Measurements from ENCODE around the gene ZNF236. TPM values are rescaled to one million over a fixed set of nuclear protein-coding genes. Genes with fewer than 3 reads are reported as not detected.

Gene ZNF236
- total and polyA plus RNA-seq, 10 of the 15 experiments (the other 5 are each of a cell fraction or from before 2014, with no cell fraction given) = 1.0 to 14.4 (median 5.9) TPM

DNA sequence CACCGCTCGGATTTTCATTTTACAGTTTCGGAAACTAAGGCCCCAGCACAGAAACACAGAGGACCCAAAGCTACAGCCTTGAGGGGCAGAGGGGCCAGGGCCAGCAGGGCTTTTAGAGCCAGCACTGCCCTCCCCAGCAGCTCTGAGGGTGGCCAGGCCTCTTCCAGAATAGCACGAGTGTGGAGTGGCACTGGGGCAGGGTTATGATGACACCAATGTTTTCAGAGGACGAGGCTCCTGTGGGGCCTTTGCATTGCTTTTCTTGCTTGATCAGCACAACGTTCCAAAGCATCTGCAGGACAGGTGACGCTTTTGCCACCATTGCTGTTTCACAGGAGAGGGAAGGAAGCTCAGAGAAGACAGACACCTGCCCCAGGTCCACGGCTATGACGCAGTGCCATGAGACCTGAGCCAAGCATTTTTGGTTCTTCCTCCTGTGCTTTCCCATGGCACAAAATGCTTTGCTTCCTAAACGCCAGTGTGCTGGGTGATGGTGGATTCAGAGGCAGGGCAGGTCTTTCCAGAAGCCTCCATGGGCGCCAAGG is 183.4 kb downstream of the ZNF236 start (continued):
- TF ChIP-seq, protein P1, sequence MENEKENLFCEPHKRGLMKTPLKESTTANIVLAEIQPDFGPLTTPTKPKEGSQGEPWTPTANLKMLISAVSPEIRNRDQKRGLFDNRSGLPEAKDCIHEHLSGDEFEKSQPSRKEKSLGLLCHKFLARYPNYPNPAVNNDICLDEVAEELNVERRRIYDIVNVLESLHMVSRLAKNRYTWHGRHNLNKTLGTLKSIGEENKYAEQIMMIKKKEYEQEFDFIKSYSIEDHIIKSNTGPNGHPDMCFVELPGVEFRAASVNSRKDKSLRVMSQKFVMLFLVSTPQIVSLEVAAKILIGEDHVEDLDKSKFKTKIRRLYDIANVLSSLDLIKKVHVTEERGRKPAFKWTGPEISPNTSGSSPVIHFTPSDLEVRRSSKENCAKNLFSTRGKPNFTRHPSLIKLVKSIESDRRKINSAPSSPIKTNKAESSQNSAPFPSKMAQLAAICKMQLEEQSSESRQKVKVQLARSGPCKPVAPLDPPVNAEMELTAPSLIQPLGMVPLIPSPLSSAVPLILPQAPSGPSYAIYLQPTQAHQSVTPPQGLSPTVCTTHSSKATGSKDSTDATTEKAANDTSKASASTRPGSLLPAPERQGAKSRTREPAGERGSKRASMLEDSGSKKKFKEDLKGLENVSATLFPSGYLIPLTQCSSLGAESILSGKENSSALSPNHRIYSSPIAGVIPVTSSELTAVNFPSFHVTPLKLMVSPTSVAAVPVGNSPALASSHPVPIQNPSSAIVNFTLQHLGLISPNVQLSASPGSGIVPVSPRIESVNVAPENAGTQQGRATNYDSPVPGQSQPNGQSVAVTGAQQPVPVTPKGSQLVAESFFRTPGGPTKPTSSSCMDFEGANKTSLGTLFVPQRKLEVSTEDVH (IDR thresholded peaks at IDR 0.05; ENCODE audit: low read depth, partially characterized antibody) = no peak

DNA sequence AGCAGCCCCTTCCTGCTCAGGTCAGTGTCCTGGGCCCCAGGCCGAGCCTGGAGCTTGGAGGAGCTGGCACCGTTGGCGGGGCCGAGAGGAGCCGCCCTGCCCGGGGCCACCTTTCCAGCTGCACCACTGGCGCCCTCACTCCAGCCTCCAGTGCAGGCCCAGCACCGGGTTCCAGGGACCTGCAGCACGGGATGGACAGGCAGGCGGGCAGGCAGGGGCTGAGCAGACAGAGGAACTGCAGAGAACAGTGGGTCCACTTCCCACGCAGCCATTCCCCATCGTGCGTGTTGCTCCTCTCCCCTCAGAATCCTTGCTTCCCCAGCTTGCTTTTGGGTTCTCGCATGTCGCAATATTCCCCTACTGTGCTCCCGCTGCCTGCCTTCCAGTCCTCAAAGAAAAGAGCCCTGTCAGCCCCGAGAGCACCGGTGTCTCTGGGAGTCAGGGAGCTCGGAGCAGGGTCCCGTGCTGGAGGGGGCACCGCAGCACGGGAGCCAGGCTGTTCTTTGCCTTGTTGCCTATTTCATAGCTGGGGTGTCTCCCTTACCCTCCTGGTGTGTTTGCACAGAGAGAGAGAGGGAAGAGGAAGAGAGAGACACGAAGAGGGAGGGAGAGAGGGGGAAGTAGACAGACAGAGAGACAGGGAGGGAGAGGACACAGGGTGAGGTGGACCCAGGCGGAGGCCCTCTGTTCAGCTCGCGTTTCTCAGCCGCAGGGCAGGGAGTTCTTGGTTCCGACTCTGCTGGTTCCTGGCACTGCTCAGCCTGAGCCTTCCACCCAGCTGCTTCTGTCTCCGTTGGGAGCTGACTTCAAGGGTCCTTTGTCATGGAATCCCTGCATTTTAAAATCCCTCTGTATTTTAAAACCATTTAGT is 184.2 kb downstream of the ZNF236 start:
- RAD21 ChIA-PET (ENCODE audit: unreplicated experiment) = interaction anchor here (7.6 kb wide), 1 partner anchor 205 kb away, joined by 126 read pairs; no protein-coding TSS in a partner anchor
- FAIRE-seq = no peak
- Histone ChIP-seq H4K20me1 (ENCODE audit: control insufficient read depth, insufficient read depth) (no peaks in the 10 kb centered on the region), H3K4me3 (no peak overlapping the region), H3K4me2 (ENCODE audit: control insufficient read depth, insufficient read depth) (no peak overlapping the region), H2AFZ (ENCODE audit: control insufficient read depth, low read depth, low read length) (no peak overlapping the region), H3K9ac (ENCODE audit: control insufficient read depth, insufficient read depth, low read length) (no peak overlapping the region), H3K36me3 (ENCODE audit: control insufficient read depth in 2 of 2, insufficient read depth in 2 of 2, low read length in 1 of 2) (peaks cover 0 to 2% of the 10 kb centered on the region in 2 experiments; a peak in 2 of 4 replicates), H3K79me2 (ENCODE audit: control insufficient read depth, insufficient read depth, low read length) (no peaks in the 10 kb centered on the region), H3K4me1 (ENCODE audit: control insufficient read depth, insufficient read depth, low read length) (no peaks in the 10 kb centered on the region), H3K27ac (ENCODE audit: control insufficient read depth, insufficient read depth) (no peak overlapping the region), H3K9me3 (replicated peaks; ENCODE audit: control insufficient read depth, insufficient read depth, low read length) (no peaks in the 10 kb centered on the region), H3K27me3 (replicated peaks in 1 of 2; ENCODE audit: control insufficient read depth in 2 of 2, insufficient read depth in 2 of 2, low read length in 1 of 2) (no peaks in the 10 kb centered on the region)
- intact Hi-C loops (cut with micrococcal nuclease; ENCODE audit: unreplicated experiment) = no loop called here
- BruUV-seq (replicated peaks) = no TSS peak
- CTCF ChIA-PET = interaction anchor here (1.0 to 1.7 kb wide), 5 partner anchors 10 to 207 kb away, joined by 3 to 6 read pairs (median 4); no protein-coding TSS in a partner anchor
- WGBS (ENCODE audit: insufficient coverage, insufficient replicate concordance, low lambda C conversion rate, missing lambda C conversion rate) = 89% methylated on average over 26 of the region's 29 CpGs
- POLR2A ChIA-PET = no interaction called here
- SMC1A ChIA-PET (ENCODE audit: uncharacterized antibody, unreplicated experiment) = interaction anchor here (0.7 kb wide), 1 partner anchor 205 kb away, joined by 3 read pairs; no protein-coding TSS in a partner anchor
- in situ Hi-C loops (cut with MboI) = loop anchor here (10.0 kb wide), 1 partner anchor 648 kb away; no protein-coding TSS in a partner anchor
- no peak for ATAC-seq
- no peak for DNase-seq (ENCODE audit: low read depth, low spot score)
- TF ChIP-seq, protein P2, sequence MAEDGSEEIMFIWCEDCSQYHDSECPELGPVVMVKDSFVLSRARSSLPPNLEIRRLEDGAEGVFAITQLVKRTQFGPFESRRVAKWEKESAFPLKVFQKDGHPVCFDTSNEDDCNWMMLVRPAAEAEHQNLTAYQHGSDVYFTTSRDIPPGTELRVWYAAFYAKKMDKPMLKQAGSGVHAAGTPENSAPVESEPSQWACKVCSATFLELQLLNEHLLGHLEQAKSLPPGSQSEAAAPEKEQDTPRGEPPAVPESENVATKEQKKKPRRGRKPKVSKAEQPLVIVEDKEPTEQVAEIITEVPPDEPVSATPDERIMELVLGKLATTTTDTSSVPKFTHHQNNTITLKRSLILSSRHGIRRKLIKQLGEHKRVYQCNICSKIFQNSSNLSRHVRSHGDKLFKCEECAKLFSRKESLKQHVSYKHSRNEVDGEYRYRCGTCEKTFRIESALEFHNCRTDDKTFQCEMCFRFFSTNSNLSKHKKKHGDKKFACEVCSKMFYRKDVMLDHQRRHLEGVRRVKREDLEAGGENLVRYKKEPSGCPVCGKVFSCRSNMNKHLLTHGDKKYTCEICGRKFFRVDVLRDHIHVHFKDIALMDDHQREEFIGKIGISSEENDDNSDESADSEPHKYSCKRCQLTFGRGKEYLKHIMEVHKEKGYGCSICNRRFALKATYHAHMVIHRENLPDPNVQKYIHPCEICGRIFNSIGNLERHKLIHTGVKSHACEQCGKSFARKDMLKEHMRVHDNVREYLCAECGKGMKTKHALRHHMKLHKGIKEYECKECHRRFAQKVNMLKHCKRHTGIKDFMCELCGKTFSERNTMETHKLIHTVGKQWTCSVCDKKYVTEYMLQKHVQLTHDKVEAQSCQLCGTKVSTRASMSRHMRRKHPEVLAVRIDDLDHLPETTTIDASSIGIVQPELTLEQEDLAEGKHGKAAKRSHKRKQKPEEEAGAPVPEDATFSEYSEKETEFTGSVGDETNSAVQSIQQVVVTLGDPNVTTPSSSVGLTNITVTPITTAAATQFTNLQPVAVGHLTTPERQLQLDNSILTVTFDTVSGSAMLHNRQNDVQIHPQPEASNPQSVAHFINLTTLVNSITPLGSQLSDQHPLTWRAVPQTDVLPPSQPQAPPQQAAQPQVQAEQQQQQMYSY (CRISPR knock-in tag; IDR thresholded peaks at IDR 0.05) = no peak
- TF ChIP-seq, protein P3, sequence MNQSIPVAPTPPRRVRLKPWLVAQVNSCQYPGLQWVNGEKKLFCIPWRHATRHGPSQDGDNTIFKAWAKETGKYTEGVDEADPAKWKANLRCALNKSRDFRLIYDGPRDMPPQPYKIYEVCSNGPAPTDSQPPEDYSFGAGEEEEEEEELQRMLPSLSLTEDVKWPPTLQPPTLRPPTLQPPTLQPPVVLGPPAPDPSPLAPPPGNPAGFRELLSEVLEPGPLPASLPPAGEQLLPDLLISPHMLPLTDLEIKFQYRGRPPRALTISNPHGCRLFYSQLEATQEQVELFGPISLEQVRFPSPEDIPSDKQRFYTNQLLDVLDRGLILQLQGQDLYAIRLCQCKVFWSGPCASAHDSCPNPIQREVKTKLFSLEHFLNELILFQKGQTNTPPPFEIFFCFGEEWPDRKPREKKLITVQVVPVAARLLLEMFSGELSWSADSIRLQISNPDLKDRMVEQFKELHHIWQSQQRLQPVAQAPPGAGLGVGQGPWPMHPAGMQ (IDR thresholded peaks at IDR 0.05; ENCODE audit: borderline replicate concordance) = no peak
- TF ChIP-seq JUND (IDR thresholded peaks at IDR 0.05; ENCODE audit: low read depth, low read length) (no peak), ZZZ3 (IDR thresholded peaks at IDR 0.05; ENCODE audit: control insufficient read depth, insufficient read length, low read depth) (no peak)
- TF ChIP-seq, protein P4, sequence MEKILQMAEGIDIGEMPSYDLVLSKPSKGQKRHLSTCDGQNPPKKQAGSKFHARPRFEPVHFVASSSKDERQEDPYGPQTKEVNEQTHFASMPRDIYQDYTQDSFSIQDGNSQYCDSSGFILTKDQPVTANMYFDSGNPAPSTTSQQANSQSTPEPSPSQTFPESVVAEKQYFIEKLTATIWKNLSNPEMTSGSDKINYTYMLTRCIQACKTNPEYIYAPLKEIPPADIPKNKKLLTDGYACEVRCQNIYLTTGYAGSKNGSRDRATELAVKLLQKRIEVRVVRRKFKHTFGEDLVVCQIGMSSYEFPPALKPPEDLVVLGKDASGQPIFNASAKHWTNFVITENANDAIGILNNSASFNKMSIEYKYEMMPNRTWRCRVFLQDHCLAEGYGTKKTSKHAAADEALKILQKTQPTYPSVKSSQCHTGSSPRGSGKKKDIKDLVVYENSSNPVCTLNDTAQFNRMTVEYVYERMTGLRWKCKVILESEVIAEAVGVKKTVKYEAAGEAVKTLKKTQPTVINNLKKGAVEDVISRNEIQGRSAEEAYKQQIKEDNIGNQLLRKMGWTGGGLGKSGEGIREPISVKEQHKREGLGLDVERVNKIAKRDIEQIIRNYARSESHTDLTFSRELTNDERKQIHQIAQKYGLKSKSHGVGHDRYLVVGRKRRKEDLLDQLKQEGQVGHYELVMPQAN (conservative IDR thresholded peaks at IDR 0.05) = no peak
